DOHH2 (cell line): Measurements from ENCODE around the gene SLC1A4.

Experiments used
- H3F3A ChIP-seq: fragments of 200-600 bp; sonication (generic), shearing (Covaris generic); 2 replicates; pipeline ENCODE4 v1.6.0; 2016; ENCODE audit warnings: antibody characterized with exemption, mild to moderate bottlenecking; ENCODE audit not compliant: control insufficient read depth, insufficient read depth
- H3K27ac ChIP-seq: fragments of 200-600 bp; sonication (generic); 2 replicates; pipeline ENCODE4 v1.5.1; 2014; ENCODE audit warnings: low read depth, mild to moderate bottlenecking, low read length, moderate library complexity
- H3K27me3 ChIP-seq: fragments of 200-600 bp; sonication (generic); 2 replicates; pipeline ENCODE4 v1.6.1; 2014; ENCODE audit warnings: mild to moderate bottlenecking, low read length, mixed read lengths; ENCODE audit not compliant: control insufficient read depth
- H3K36me3 ChIP-seq: fragments of 200-600 bp; sonication (generic); 2 replicates; pipeline ENCODE4 v1.6.1; 2014; ENCODE audit warnings: mild to moderate bottlenecking, low read length, moderate library complexity, mixed read lengths; ENCODE audit not compliant: control insufficient read depth
- H3K4me1 ChIP-seq: fragments of 200-600 bp; sonication (generic); 2 replicates; pipeline ENCODE4 v1.6.1; 2014; ENCODE audit warnings: mild to moderate bottlenecking, low read length, mixed read lengths; ENCODE audit not compliant: control insufficient read depth
- H3K4me2 ChIP-seq: fragments of 200-600 bp; sonication (generic); 2 replicates; pipeline ENCODE4 v1.6.0; 2014; ENCODE audit warnings: mild to moderate bottlenecking, low read length, moderate library complexity
- H3K4me3 ChIP-seq: fragments of 200-600 bp; sonication (generic); 2 replicates; pipeline ENCODE4 v1.5.1; 2014; ENCODE audit warnings: mild to moderate bottlenecking, low read length, mixed read lengths
- H3K79me2 ChIP-seq: fragments of 200-600 bp; sonication (generic); 2 replicates; pipeline ENCODE4 v1.6.1; 2014; ENCODE audit warnings: mild to moderate bottlenecking, low read length, mixed read lengths; ENCODE audit not compliant: control insufficient read depth
- H3K9me2 ChIP-seq: fragments of 200-600 bp; sonication (generic); replicated peaks from 2 replicates; pipeline ENCODE4 v1.6.1; 2014; ENCODE audit warnings: mild to moderate bottlenecking, low read length, mixed read lengths; ENCODE audit not compliant: control insufficient read depth
- H3K9me3 ChIP-seq: fragments of 200-600 bp; sonication (generic); 2 replicates; pipeline ENCODE4 v1.6.1; 2014; ENCODE audit warnings: antibody characterized with exemption, low read length, mixed read lengths; ENCODE audit not compliant: control insufficient read depth, insufficient read depth
- H4K20me1 ChIP-seq: fragments of 200-600 bp; sonication (generic); 2 replicates; pipeline ENCODE4 v1.6.0; 2014; ENCODE audit warnings: low read depth, mild to moderate bottlenecking, antibody characterized with exemption, low read length, moderate library complexity; ENCODE audit not compliant: control insufficient read depth, insufficient read depth
- EZH2phosphoT487 ChIP-seq: fragments of 200-600 bp; sonication (generic); IDR thresholded peaks from 2 replicates; pipeline ENCODE4 v1.6.1; 2017; ENCODE audit warnings: borderline replicate concordance, mild to moderate bottlenecking, antibody characterized with exemption, low read length, moderate library complexity, mixed read lengths
- TF ChIP-seq, protein P1 (sequence below): fragments of 200-600 bp; sonication (generic); IDR thresholded peaks from one replicate; pipeline ENCODE4 v1.5.1; 2014; ENCODE audit warnings: antibody characterized with exemption, mild to moderate bottlenecking, low read depth, low read length; ENCODE audit not compliant: poor library complexity, severe bottlenecking

The SLC1A4 gene

DNA sequence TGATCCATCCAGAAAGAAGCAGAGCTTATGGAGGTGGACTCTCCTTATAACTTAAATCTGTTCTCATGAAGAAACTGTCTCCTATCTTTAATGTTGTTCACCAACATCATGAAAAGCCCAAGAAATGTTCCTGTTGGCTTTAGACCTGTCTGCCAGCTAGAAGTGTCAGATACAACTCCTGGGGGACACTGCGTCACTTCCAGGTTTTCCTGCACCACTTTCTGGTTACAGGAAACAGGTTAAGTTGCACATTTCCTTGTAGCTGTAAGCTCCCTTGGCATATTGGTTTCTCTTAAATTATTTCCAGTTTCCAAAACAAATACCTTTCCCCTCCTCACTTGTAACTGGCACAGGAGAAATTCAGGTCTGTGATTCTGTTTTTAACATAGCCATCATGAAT, 69.9 kb downstream of the SLC1A4 start:
- peaks cover 32% of the 10 kb centered on the region for H3K4me1 ChIP-seq
- peaks cover 34% of the 10 kb centered on the region for H3K79me2 ChIP-seq
- no peak for TF ChIP-seq EZH2phosphoT487
- TF ChIP-seq, protein P1, sequence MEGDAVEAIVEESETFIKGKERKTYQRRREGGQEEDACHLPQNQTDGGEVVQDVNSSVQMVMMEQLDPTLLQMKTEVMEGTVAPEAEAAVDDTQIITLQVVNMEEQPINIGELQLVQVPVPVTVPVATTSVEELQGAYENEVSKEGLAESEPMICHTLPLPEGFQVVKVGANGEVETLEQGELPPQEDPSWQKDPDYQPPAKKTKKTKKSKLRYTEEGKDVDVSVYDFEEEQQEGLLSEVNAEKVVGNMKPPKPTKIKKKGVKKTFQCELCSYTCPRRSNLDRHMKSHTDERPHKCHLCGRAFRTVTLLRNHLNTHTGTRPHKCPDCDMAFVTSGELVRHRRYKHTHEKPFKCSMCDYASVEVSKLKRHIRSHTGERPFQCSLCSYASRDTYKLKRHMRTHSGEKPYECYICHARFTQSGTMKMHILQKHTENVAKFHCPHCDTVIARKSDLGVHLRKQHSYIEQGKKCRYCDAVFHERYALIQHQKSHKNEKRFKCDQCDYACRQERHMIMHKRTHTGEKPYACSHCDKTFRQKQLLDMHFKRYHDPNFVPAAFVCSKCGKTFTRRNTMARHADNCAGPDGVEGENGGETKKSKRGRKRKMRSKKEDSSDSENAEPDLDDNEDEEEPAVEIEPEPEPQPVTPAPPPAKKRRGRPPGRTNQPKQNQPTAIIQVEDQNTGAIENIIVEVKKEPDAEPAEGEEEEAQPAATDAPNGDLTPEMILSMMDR = no peak
- H3K27ac ChIP-seq = no peak overlapping the region
- H3K9me2 ChIP-seq = no peaks in the 10 kb centered on the region
- no peak overlapping the region for H3K4me2 ChIP-seq
- peaks cover 2% of the 10 kb centered on the region; the same call in 1 of the 2 replicates for H4K20me1 ChIP-seq
- no peaks in the 10 kb centered on the region for H3K27me3 ChIP-seq
- no peaks in the 10 kb centered on the region for H3F3A ChIP-seq
- no peak overlapping the region for H3K4me3 ChIP-seq
- no peaks in the 10 kb centered on the region for H3K36me3 ChIP-seq
- H3K9me3 ChIP-seq = no peaks in the 10 kb centered on the region

DNA sequence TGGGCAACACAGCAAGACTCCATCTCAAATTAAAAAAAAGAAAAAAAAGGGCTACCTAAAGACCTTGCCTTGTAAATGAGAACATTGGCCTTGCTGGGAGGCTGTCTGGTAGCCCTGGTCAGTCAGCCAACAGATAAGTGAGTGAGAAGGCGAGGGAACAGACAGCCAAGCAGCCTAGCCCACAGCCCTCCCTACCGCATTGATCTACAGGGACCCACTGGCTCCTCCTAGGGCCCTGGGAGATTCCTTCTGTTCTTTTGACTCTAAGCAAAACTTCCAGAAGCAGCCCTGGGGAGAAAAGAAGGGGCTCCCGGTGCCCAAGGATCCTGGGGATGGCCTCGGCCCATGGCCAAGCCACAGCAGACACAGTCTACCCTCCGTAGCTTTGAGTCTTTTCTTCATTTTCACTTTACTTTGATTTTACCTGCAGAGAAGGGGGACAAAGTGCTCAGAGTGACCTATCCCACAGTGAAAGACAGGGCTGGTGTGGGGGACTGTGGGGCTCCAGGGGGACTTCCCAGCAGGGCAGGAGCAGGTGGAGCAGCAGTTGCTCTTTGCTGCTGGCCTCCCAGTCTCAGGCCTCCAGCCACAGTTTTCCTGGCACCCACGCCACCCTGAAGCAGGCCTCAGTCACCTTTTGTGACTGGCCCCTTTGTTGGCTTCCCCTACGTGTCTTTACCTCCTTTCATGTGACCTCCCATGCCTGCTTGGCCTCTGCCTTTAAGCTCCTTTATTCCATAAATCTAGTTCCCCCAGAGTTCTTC, 72.1 kb downstream of the SLC1A4 start:
- Histone ChIP-seq H3K27ac (no peak overlapping the region), H3K4me1 (peaks cover 27% of the 10 kb centered on the region), H3K9me3 (no peaks in the 10 kb centered on the region), H3F3A (no peaks in the 10 kb centered on the region), H3K79me2 (peaks cover 37% of the 10 kb centered on the region), H3K9me2 (no peaks in the 10 kb centered on the region), H3K4me2 (no peak overlapping the region), H3K27me3 (no peaks in the 10 kb centered on the region), H3K36me3 (no peaks in the 10 kb centered on the region), H4K20me1 (peaks cover 3% of the 10 kb centered on the region; the same call in 1 of the 2 replicates), H3K4me3 (no peak overlapping the region)
- TF ChIP-seq, protein P1 = no peak
- TF ChIP-seq EZH2phosphoT487 = no peak

DNA sequence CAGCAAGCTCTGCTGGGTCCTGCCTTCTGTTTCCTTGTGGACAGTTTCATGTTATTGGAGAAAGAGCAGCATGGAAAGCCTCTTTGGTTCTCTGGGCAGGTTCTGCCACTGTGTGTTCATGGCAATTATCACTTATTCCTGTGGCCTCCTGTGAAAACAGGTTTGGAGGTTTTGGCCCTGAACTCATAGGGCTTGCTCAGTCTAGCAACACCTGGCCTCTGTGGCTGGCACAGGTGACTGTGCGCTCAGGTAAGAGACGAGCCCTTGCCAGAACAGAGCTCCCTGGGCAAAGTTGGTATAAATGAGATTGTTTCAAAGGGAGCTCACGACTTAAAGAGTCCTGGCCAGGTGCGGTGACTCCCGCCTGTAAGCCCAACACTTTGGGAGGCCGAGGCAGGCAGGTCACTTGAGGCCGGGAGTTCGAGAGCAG, 72.7 kb downstream of the SLC1A4 start:
- Histone ChIP-seq H3K4me2 (no peak overlapping the region), H3K9me3 (no peaks in the 10 kb centered on the region), H3K27me3 (no peaks in the 10 kb centered on the region), H3F3A (no peaks in the 10 kb centered on the region), H3K4me3 (no peak overlapping the region), H3K36me3 (no peaks in the 10 kb centered on the region), H4K20me1 (peaks cover 3% of the 10 kb centered on the region; the same call in 1 of the 2 replicates), H3K79me2 (peaks cover 34% of the 10 kb centered on the region), H3K4me1 (peaks cover 26% of the 10 kb centered on the region), H3K9me2 (no peaks in the 10 kb centered on the region), H3K27ac (no peak overlapping the region)
- TF ChIP-seq, protein P1 = no peak
- no peak for TF ChIP-seq EZH2phosphoT487
